ENCODE results near the gene ANKRD22. TPM values are rescaled to one million over a fixed set of nuclear protein-coding genes. Genes with fewer than 3 reads are reported as not detected.
A peak's percentile ranks its signal among the peaks of the same experiment; 100 is the strongest.

ANKRD22 gene
- total and polyA plus RNA-seq, 12 donors = 0.29 to 2.0 (median 0.40) TPM; not detected in 4

DNA sequence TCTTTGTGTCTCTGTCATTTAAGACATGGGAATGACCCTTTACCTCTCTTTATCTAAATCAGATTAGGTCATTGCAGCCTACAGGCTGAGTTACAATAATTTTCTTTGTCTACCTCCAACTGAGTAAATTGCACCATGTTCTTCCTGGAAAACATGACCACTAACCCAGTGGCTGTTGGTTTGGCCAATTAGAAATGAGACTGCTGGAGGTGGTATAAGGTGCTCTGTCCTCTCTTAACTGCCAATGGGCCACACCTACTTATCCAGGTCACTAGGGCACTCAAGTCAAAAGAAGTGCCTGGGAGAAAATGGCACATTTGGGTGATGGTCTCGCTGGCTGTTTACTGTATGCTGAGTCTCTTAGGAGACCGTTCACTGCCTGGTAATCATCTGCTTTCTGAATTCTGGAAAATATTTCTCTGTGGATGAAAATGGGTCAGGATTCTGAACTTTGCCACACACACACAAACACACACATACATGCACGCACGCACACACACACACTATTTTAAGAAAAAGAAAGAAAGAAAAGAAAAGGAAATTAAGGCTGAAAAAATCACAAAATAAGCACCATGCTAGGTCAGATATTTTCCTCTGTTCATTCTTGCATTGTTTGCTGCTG is 44.8 kb upstream of the ANKRD22 start:
- no peak for TF ChIP-seq POLR2A (IDR thresholded peaks at IDR 0.05)
- TF ChIP-seq, protein P1, sequence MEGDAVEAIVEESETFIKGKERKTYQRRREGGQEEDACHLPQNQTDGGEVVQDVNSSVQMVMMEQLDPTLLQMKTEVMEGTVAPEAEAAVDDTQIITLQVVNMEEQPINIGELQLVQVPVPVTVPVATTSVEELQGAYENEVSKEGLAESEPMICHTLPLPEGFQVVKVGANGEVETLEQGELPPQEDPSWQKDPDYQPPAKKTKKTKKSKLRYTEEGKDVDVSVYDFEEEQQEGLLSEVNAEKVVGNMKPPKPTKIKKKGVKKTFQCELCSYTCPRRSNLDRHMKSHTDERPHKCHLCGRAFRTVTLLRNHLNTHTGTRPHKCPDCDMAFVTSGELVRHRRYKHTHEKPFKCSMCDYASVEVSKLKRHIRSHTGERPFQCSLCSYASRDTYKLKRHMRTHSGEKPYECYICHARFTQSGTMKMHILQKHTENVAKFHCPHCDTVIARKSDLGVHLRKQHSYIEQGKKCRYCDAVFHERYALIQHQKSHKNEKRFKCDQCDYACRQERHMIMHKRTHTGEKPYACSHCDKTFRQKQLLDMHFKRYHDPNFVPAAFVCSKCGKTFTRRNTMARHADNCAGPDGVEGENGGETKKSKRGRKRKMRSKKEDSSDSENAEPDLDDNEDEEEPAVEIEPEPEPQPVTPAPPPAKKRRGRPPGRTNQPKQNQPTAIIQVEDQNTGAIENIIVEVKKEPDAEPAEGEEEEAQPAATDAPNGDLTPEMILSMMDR (IDR thresholded peaks at IDR 0.05) = no peak
- peak overlapping the region in 4 of 5 donors; percentile 71 to 85 (median 76) for H3K27ac ChIP-seq
- 53 to 74% (median 71%) methylated on average over 4 of the region's 4 CpGs for WGBS, 4 donors

DNA sequence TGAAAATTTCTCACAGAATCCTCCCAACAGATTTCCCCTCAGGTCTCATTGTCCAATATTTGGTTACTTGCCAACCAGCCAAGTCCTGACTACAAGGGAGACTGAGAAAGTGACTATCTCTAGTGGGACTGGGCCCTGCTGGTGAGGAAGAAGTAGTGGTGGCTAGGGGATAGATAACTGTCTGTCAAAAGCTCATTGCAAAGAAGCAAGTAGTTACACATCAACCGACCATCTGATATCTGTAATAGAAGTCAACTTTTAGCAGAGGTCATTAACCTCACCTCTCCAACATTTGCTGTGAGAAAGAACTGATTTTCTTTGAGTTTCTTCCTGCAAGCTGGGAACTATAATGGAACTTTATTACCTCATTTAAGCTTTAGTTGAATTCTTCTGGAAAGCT is 43.6 kb upstream of the ANKRD22 start:
- H3K4me3 ChIP-seq = no peak overlapping the region
- no peaks in the 10 kb centered on the region for H3K36me3 ChIP-seq (replicated peaks in 1 of 2)
- H3K27me3 ChIP-seq = no peaks in the 10 kb centered on the region
- peaks cover 30 to 72% of the 10 kb centered on the region in 2 donors for H3K4me1 ChIP-seq (replicated peaks in 1 of 2)
- intact Hi-C loops (cut with DNase I) = no loop called here
- WGBS, 4 donors = 45 to 50% (median 48%) methylated on average over 1 of the region's 1 CpG
- no peaks in the 10 kb centered on the region for H3K9me3 ChIP-seq (replicated peaks in 1 of 3)
- no peak for DNase-seq
- H3K27ac ChIP-seq = peak overlapping the region in 3 of 5 donors; percentile 7 to 80 (median 45)
- TF ChIP-seq POLR2A (IDR thresholded peaks at IDR 0.05) = no peak
- TF ChIP-seq, protein P1 (IDR thresholded peaks at IDR 0.05) = no peak

More for the DNA sequence above, 44.8 kb upstream of the ANKRD22 start:
- intact Hi-C loops (cut with DNase I) = no loop called here
- H3K36me3 ChIP-seq (replicated peaks in 1 of 2) = no peaks in the 10 kb centered on the region
- no peaks in the 10 kb centered on the region for H3K9me3 ChIP-seq (replicated peaks in 1 of 3)
- H3K4me3 ChIP-seq = no peak overlapping the region
- H3K27me3 ChIP-seq = no peaks in the 10 kb centered on the region
- peaks cover 35 to 84% of the 10 kb centered on the region in 2 donors for H3K4me1 ChIP-seq (replicated peaks in 1 of 2)
- DNase-seq = no peak

DNA sequence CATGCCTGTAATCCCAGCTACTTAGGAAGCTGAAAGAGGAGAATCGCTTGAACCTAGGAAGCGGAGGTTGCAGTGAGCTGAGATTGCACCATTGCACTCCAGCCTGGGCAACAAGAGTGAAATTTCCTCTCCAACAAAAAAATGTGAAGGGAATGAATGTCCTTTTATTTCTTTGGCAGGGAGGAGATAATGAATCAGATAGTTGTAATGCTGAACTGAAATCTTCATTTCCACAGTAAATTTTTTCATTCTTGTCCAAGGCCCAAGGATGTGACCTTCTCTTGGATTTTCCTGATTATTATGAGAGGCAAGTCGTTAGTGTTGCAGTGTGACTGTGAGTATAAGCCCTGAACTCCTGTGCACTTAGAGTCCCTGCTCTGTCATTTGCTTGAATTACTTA is 42.0 kb upstream of the ANKRD22 start:
- TF ChIP-seq, protein P1 (IDR thresholded peaks at IDR 0.05) = no peak
- peak in 1 of 2 donors; percentile 53 for TF ChIP-seq POLR2A (IDR thresholded peaks at IDR 0.05)
- Histone ChIP-seq H3K36me3 (replicated peaks in 1 of 2) (no peaks in the 10 kb centered on the region), H3K4me1 (replicated peaks in 1 of 2) (peaks cover 30 to 82% of the 10 kb centered on the region in 2 donors), H3K4me3 (peak overlapping the region in 1 of 4 donors; percentile 7), H3K9me3 (replicated peaks in 1 of 3) (no peaks in the 10 kb centered on the region), H3K27me3 (no peaks in the 10 kb centered on the region), H3K27ac (peak overlapping the region in 4 of 5 donors; percentile 19 to 89 (median 78))
- 15 to 44% (median 28%) methylated on average over 3 of the region's 3 CpGs for WGBS, 4 donors
- DNase-seq = peak in 5 of 7 donors; percentile 28 to 57 (median 43)
- intact Hi-C loops (cut with DNase I) = no loop called here

DNA sequence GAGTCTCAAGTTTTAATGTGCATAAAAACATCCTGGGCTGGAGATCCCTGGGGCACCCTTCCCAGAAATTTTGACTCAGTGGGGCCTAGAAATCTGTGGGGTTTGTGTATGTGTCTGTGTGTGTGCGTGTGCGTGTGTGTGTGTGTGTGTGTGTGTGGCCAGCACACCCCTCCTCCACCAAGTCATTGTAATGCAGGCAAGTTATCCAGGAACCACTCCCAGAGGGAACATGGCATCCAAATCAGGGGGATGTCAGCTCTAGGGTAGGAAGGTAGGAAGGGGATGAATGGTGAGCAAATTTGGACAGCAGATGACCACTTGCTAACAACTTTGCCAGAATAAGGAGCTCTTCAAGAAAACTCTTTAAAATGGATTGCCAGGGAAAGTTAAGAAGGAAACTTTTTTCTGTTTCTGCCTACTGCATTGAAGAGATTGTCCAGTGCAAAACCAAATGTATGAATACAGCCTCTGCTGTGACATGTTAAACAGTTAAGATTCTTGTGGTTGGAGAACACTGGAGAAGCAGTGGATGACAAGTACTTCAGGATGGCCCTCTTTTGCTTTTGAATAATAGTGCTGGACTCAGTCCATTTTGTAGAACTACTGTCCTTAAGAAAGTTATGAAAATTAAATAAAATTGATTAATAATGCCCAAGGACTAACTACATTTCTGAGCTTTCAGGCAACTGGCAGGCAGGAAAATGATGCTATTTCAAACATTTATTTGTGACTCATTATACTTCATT is 40.8 kb upstream of the ANKRD22 start:
- WGBS, 4 donors = 71 to 90% (median 82%) methylated on average over 2 of the region's 2 CpGs
- Histone ChIP-seq H3K27me3 (no peaks in the 10 kb centered on the region), H3K4me3 (no peak overlapping the region), H3K4me1 (replicated peaks in 1 of 2) (peaks cover 30 to 82% of the 10 kb centered on the region in 2 donors), H3K27ac (peak overlapping the region in 3 of 5 donors; percentile 76 to 89 (median 80)), H3K9me3 (replicated peaks in 1 of 3) (no peaks in the 10 kb centered on the region), H3K36me3 (replicated peaks in 1 of 2) (no peaks in the 10 kb centered on the region)
- intact Hi-C loops (cut with DNase I) = no loop called here
- TF ChIP-seq POLR2A (IDR thresholded peaks at IDR 0.05) = no peak
- TF ChIP-seq, protein P1 (IDR thresholded peaks at IDR 0.05) = no peak
- DNase-seq = no peak

Measured in adrenal gland (tissue), 12 donors.